ENCODE measurements around the gene PUM2. TPM values are rescaled to one million over a fixed set of nuclear protein-coding genes. Genes with fewer than 3 reads are reported as not detected.

PUM2 gene
- total and polyA plus RNA-seq, 2 of the 13 experiments (the other 11 are each of a cell fraction or from before 2014, with no cell fraction given): 69.6 to 69.8 TPM

GRCh38 chr2:20224164-20224715, 126.4 kb downstream of the PUM2 start (continued):
- TF ChIP-seq, protein P1, sequence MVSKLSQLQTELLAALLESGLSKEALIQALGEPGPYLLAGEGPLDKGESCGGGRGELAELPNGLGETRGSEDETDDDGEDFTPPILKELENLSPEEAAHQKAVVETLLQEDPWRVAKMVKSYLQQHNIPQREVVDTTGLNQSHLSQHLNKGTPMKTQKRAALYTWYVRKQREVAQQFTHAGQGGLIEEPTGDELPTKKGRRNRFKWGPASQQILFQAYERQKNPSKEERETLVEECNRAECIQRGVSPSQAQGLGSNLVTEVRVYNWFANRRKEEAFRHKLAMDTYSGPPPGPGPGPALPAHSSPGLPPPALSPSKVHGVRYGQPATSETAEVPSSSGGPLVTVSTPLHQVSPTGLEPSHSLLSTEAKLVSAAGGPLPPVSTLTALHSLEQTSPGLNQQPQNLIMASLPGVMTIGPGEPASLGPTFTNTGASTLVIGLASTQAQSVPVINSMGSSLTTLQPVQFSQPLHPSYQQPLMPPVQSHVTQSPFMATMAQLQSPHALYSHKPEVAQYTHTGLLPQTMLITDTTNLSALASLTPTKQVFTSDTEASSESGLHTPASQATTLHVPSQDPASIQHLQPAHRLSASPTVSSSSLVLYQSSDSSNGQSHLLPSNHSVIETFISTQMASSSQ (IDR thresholded peaks at IDR 0.05; ENCODE audit: low read depth): no peak
- TF ChIP-seq, protein P1 (CRISPR knock-in tag; IDR thresholded peaks at IDR 0.05; ENCODE audit: borderline replicate concordance): 0 out of 2 replicates have a peak, but pooled peaks have one; percentile 32
- TF ChIP-seq ARHGAP35 (CRISPR knock-in tag; IDR thresholded peaks at IDR 0.05; ENCODE audit: borderline replicate concordance) (peak; percentile 78; the same call in 1 of the 2 replicates), NRL (CRISPR knock-in tag; IDR thresholded peaks at IDR 0.05; ENCODE audit: borderline replicate concordance) (peak; percentile 68; the same call in 1 of the 2 replicates), ETV6 (CRISPR knock-in tag; conservative IDR thresholded peaks at IDR 0.05) (peak; percentile 53), ARID4A (CRISPR knock-in tag; IDR thresholded peaks at IDR 0.05; ENCODE audit: borderline replicate concordance) (no peak), TEAD3 (CRISPR knock-in tag; optimal IDR thresholded peaks at IDR 0.05; ENCODE audit: borderline replicate concordance) (peak; percentile 50), PATZ1 (CRISPR knock-in tag; IDR thresholded peaks at IDR 0.05) (peak; percentile 42), ZNF180 (CRISPR knock-in tag; IDR thresholded peaks at IDR 0.05; ENCODE audit: borderline replicate concordance, low read depth) (no peak)
- TF ChIP-seq, protein P2, sequence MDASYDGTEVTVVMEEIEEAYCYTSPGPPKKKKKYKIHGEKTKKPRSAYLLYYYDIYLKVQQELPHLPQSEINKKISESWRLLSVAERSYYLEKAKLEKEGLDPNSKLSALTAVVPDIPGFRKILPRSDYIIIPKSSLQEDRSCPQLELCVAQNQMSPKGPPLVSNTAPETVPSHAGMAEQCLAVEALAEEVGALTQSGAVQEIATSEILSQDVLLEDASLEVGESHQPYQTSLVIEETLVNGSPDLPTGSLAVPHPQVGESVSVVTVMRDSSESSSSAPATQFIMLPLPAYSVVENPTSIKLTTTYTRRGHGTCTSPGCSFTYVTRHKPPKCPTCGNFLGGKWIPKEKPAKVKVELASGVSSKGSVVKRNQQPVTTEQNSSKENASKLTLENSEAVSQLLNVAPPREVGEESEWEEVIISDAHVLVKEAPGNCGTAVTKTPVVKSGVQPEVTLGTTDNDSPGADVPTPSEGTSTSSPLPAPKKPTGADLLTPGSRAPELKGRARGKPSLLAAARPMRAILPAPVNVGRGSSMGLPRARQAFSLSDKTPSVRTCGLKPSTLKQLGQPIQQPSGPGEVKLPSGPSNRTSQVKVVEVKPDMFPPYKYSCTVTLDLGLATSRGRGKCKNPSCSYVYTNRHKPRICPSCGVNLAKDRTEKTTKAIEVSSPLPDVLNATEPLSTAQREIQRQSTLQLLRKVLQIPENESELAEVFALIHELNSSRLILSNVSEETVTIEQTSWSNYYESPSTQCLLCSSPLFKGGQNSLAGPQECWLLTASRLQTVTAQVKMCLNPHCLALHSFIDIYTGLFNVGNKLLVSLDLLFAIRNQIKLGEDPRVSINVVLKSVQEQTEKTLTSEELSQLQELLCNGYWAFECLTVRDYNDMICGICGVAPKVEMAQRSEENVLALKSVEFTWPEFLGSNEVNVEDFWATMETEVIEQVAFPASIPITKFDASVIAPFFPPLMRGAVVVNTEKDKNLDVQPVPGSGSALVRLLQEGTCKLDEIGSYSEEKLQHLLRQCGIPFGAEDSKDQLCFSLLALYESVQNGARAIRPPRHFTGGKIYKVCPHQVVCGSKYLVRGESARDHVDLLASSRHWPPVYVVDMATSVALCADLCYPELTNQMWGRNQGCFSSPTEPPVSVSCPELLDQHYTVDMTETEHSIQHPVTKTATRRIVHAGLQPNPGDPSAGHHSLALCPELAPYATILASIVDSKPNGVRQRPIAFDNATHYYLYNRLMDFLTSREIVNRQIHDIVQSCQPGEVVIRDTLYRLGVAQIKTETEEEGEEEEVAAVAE (CRISPR knock-in tag; IDR thresholded peaks at IDR 0.05; ENCODE audit: borderline replicate concordance): no peak
